A673 (cell line): ENCODE data around the gene MYL11. TPM values are rescaled to one million over a fixed set of nuclear protein-coding genes. Genes with fewer than 3 reads are reported as not detected.

ENCODE experiments used
- BruUV-seq: library from RNA; stranded (reverse); fragments of 400-500 nt; replicated peaks from 2 replicates; lab custom pipeline; 2021; lab: Mats Ljungman, UMichigan
- CTCF ChIA-PET: fragments of 300-600 bp; sonication (Branson Sonifier 250); formaldehyde crosslinking; loops from one replicate; lab custom pipeline; 2022; ENCODE audit warnings: antibody characterized with exemption; lab: Charles Lee
- POLR2A ChIA-PET: fragments of 300-600 bp; sonication (Branson Sonifier 250); formaldehyde crosslinking; loops from one replicate; lab custom pipeline; 2022; ENCODE audit warnings: antibody characterized with exemption; ENCODE audit not compliant: low non-redundant PET; lab: Charles Lee
- DNase-seq: peaks from one replicate; pipeline ENCODE4 v3.0.0-alpha.2; 2015; ENCODE audit warnings: low spot score
- H3K27ac ChIP-seq: fragments of 200-600 bp; sonication (generic); 2 replicates; pipeline ENCODE4 v1.5.1; 2016; ENCODE audit warnings: mixed run types, low read depth, mild to moderate bottlenecking, mixed read lengths, antibody characterized with exemption, low read length; ENCODE audit not compliant: poor library complexity, severe bottlenecking
- H3K27me3 ChIP-seq: fragments of 200-600 bp; sonication (generic); replicated peaks from 2 replicates; pipeline ENCODE4 v1.6.1; 2017; ENCODE audit warnings: mixed run types, low read depth, mild to moderate bottlenecking, mixed read lengths, antibody characterized with exemption, low read length; ENCODE audit not compliant: insufficient read depth, poor library complexity
- H3K36me3 ChIP-seq: fragments of 200-600 bp; sonication (generic); 2 replicates; pipeline ENCODE4 v1.6.1; 2016; ENCODE audit warnings: mixed run types, mild to moderate bottlenecking, mixed read lengths, antibody characterized with exemption, low read length; ENCODE audit not compliant: insufficient read depth, poor library complexity, severe bottlenecking
- H3K4me1 ChIP-seq: fragments of 200-600 bp; sonication (generic); 2 replicates; pipeline ENCODE4 v1.6.1; 2017; ENCODE audit warnings: mixed run types, mild to moderate bottlenecking, mixed read lengths, antibody characterized with exemption, low read length; ENCODE audit not compliant: insufficient read depth, poor library complexity, severe bottlenecking
- H3K4me3 ChIP-seq: fragments of 200-600 bp; sonication (generic); 2 replicates; pipeline ENCODE4 v1.5.1; 2016; ENCODE audit warnings: low read depth, mixed run types, mild to moderate bottlenecking, mixed read lengths, low read length; ENCODE audit not compliant: poor library complexity, severe bottlenecking
- H3K9me3 ChIP-seq: fragments of 200-600 bp; sonication (generic); 2 replicates; pipeline ENCODE4 v1.6.1; 2016; ENCODE audit warnings: mixed run types, low read depth, mild to moderate bottlenecking, mixed read lengths, antibody characterized with exemption, low read length; ENCODE audit not compliant: poor library complexity, severe bottlenecking
- EZH2 ChIP-seq: fragments of 200-600 bp; sonication (generic); IDR thresholded peaks from 2 replicates; pipeline ENCODE4 v1.6.1; 2017; ENCODE audit warnings: borderline replicate concordance, low read depth, mild to moderate bottlenecking, mixed read lengths, antibody characterized with exemption, low read length; ENCODE audit not compliant: poor library complexity, severe bottlenecking
- intact Hi-C: fragments of 100-400 bp; cut with micrococcal nuclease; formaldehyde crosslinking; loops from one replicate; pipeline ENCODE4 v1.10.0; 2022; ENCODE audit not compliant: unreplicated experiment
- total RNA-seq: library from RNA; stranded (reverse); gene quantifications from 2 replicates; pipeline ENCODE4 v1.2.3, GENCODE V29; 2021
- TF ChIP-seq, protein P1 (sequence below): fragments of 300-800, 200-600 bp; sonication (generic); conservative IDR thresholded peaks from 2 replicates; pipeline ENCODE4 v1.5.1; 2017; ENCODE audit warnings: low read depth, mild to moderate bottlenecking, antibody characterized with exemption, low read length, moderate library complexity, mixed read lengths

The MYL11 gene
- total RNA-seq, 1 experiment from 2014 or later: not detected

GRCh38 chr16:30416047-30416603 is 41.5 kb downstream of the MYL11 start:
- H3K36me3 ChIP-seq: peaks cover 30% of the 10 kb centered on the region
- TF ChIP-seq, protein P1, sequence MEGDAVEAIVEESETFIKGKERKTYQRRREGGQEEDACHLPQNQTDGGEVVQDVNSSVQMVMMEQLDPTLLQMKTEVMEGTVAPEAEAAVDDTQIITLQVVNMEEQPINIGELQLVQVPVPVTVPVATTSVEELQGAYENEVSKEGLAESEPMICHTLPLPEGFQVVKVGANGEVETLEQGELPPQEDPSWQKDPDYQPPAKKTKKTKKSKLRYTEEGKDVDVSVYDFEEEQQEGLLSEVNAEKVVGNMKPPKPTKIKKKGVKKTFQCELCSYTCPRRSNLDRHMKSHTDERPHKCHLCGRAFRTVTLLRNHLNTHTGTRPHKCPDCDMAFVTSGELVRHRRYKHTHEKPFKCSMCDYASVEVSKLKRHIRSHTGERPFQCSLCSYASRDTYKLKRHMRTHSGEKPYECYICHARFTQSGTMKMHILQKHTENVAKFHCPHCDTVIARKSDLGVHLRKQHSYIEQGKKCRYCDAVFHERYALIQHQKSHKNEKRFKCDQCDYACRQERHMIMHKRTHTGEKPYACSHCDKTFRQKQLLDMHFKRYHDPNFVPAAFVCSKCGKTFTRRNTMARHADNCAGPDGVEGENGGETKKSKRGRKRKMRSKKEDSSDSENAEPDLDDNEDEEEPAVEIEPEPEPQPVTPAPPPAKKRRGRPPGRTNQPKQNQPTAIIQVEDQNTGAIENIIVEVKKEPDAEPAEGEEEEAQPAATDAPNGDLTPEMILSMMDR: no peak
- TF ChIP-seq EZH2: no peak
- H3K27me3 ChIP-seq: no peaks in the 10 kb centered on the region
- intact Hi-C loops: no loop called here
- H3K4me3 ChIP-seq: no peak overlapping the region
- ChIA-PET POLR2A (no interaction called here), CTCF (interaction anchor here (0.7 kb wide), 1 partner anchor 8 kb away, joined by 12 read pairs; no protein-coding TSS in a partner anchor)
- no peak for DNase-seq
- no TSS peak for BruUV-seq
- H3K27ac ChIP-seq: no peak overlapping the region
- no peaks in the 10 kb centered on the region for H3K9me3 ChIP-seq
- H3K4me1 ChIP-seq: peaks cover 4% of the 10 kb centered on the region

DNA sequence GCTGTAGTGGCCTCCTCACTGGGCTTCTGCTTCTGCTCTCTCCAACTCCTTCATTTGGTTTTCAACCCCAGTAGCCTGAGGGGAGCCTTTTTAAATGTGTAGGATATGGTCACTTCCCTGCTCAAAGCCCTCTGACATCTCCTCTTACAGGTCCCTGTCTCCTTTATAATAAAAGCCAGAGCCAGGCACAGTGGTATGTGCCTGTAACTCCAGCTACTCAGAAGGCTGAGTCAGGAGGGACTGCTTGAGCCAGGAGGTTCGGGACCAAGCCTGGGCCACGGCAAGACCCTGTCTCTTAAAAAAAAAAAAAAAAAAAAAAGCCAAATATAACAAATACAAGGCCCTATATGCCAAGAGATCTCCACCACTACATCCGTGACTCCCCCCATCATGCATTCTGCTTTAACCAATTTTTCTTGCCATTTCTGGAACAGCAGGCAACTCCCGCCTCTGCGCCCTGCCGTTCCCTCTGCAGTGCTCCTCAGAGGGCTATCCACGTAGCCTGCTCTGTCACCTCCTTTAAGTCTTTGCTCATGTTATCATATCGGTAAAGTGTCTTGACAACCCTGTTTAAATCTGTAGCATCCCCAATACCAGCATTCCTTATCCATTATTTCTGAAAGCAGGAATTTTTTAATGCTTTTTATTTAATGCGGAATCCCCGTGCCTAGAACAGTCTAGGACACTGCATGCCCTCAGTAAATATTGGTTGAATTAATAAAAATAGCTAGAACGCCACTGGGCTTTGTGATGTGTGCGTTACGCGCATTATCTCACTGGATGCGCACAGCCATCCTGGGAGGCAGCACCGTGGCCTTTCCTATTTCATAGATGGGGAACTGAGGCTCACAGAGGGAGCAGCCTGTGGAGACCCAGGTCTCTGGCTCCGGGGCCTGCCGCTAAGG is 42.3 kb downstream of the MYL11 start:
- Histone ChIP-seq H3K27ac (peak overlapping the region; percentile 70), H3K4me3 (peak overlapping the region; percentile 53), H3K4me1 (peaks cover 4% of the 10 kb centered on the region), H3K9me3 (no peaks in the 10 kb centered on the region), H3K27me3 (no peaks in the 10 kb centered on the region), H3K36me3 (peaks cover 26% of the 10 kb centered on the region)
- intact Hi-C loops: no loop called here
- no peak for TF ChIP-seq EZH2
- TF ChIP-seq, protein P1: no peak
- CTCF ChIA-PET: interaction anchor here (0.6 to 1.4 kb wide), 7 partner anchors 7 to 277 kb away, joined by 3 to 18 read pairs (median 6); partner anchors contain the start of gene DCTPP1
- no TSS peak for BruUV-seq
- no peak for DNase-seq
- POLR2A ChIA-PET: interaction anchor here (0.6 kb wide), 1 partner anchor 246 kb away, joined by 3 read pairs; no protein-coding TSS in a partner anchor

GRCh38 chr16:30417529-30418349 is 43.1 kb downstream of the MYL11 start:
- CTCF ChIA-PET: interaction anchor here (0.5 to 1.4 kb wide), 9 partner anchors 8 to 276 kb away, joined by 3 to 18 read pairs (median 5); partner anchors contain the start of gene DCTPP1
- TF ChIP-seq EZH2: no peak
- TF ChIP-seq, protein P1: no peak; the same call in 1 of the 2 replicates
- peaks cover 31% of the 10 kb centered on the region for H3K36me3 ChIP-seq
- H3K4me1 ChIP-seq: peaks cover 4% of the 10 kb centered on the region
- DNase-seq: peak; percentile 96
- H3K27me3 ChIP-seq: no peaks in the 10 kb centered on the region
- POLR2A ChIA-PET: interaction anchor here (0.6 to 0.8 kb wide), 5 partner anchors 9 to 245 kb away, joined by 3 to 9 read pairs (median 3); no protein-coding TSS in a partner anchor
- intact Hi-C loops: no loop called here
- peak overlapping the region; percentile 53 for H3K4me3 ChIP-seq
- H3K27ac ChIP-seq: peak overlapping the region; percentile 70
- H3K9me3 ChIP-seq: no peaks in the 10 kb centered on the region
- BruUV-seq: no TSS peak
